Measurements from ENCODE around the gene TRIP10. TPM values are rescaled to one million over a fixed set of nuclear protein-coding genes. Genes with fewer than 3 reads are reported as not detected.

Gene TRIP10
- total and polyA plus RNA-seq, 2 of the 4 experiments (the other 2 are of a cell fraction) = 39.1 to 47.0 TPM

DNA sequence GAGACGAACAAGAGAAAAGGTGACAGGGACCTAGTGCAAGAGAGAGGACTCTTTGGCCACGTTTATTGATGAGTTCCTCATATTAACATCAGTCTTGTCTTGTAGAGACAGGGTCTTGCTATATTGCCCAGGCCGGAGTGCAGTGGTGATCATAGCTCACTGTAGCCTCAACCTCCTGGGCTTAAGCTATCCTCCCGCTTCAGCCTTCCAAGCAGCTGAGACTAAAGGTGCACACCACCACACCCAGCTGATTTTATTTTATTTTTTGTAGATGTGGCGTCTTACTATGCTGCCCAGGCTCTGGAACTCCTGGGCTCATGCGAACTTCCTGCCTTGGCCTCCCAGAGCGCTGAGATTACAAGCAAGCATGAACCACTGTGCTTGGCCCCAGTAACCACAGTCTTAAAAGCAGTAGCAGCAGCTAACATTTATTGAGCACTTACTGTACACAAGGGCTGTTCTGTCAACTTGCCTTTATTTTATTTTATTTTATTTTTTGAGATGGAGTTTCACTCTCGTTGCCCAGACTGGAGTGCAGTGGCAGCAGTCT is 28.8 kb downstream of the TRIP10 start:
- no peak overlapping the region for H3K27ac ChIP-seq (ENCODE audit: insufficient read depth, low read length)
- H3K9ac ChIP-seq (ENCODE audit: low read depth, low read length) = no peak overlapping the region
- dilution Hi-C loops (cut with HindIII; ENCODE audit: low sequenced_read_pairs, unreplicated experiment) (no loop called here), intact Hi-C loops (cut with micrococcal nuclease) (no loop called here), in situ Hi-C loops (cut with MboI; ENCODE audit: low sequenced_read_pairs) (no loop called here)
- H2BK15ac ChIP-seq (ENCODE audit: low read depth, low read length) = no peak overlapping the region
- H3K9me3 ChIP-seq (ENCODE audit: control insufficient read depth, insufficient read depth, low read length) = no peaks in the 10 kb centered on the region
- no peak for ATAC-seq (ENCODE audit: low read depth)
- ChIA-PET POLR2A (ENCODE audit: unreplicated experiment) (no interaction called here), CTCF (no interaction called here)
- no TSS peak for BruUV-seq (replicated peaks)
- H3K4me3 ChIP-seq (ENCODE audit: insufficient read depth, low read depth, low read length) = no peak overlapping the region
- H2AFZ ChIP-seq (replicated peaks; ENCODE audit: low read length, poor library complexity) = no peak overlapping the region
- H2BK120ac ChIP-seq (ENCODE audit: low read depth, low read length) = no peak overlapping the region
- 0 out of 2 replicates have a peak, but pooled peaks cover 5% of the 10 kb centered on the region for H3K9me1 ChIP-seq (ENCODE audit: insufficient read depth, low read length)
- no peaks in the 10 kb centered on the region for H4K20me1 ChIP-seq (ENCODE audit: insufficient read depth, low read length)
- no peak overlapping the region for H2BK20ac ChIP-seq (ENCODE audit: low read depth, low read length)
- H3K56ac ChIP-seq (ENCODE audit: extremely low read depth, insufficient read depth, low read length) = no peak overlapping the region
- H2AK5ac ChIP-seq (ENCODE audit: low read depth, low read length) = no peak overlapping the region
- no peak overlapping the region for H2BK5ac ChIP-seq (ENCODE audit: low read depth, low read length, poor library complexity, severe bottlenecking)
- no peak overlapping the region for H4K91ac ChIP-seq (ENCODE audit: insufficient read depth, low read depth, low read length)
- H3K23ac ChIP-seq (ENCODE audit: low read depth, low read length) = no peak overlapping the region
- no peak overlapping the region for H4K8ac ChIP-seq (ENCODE audit: low read depth in 2 of 2, low read length in 2 of 2)
- H3K4ac ChIP-seq (ENCODE audit: low read depth, low read length) = no peak overlapping the region
- no peak overlapping the region for H3K4me2 ChIP-seq (ENCODE audit: low read depth, low read length)
- TF ChIP-seq FOS (IDR thresholded peaks at IDR 0.05; ENCODE audit: low read depth, low read length) (no peak), NFE2L2 (IDR thresholded peaks at IDR 0.05; ENCODE audit: low read depth, low read length) (no peak), RAD21 (IDR thresholded peaks at IDR 0.05; ENCODE audit: low read length) (no peak), MXI1 (IDR thresholded peaks at IDR 0.05; ENCODE audit: borderline replicate concordance, low read depth, low read length) (no peak)
- no peak for DNase-seq
- no peaks in the 10 kb centered on the region; the same call in 1 of the 2 replicates for H3K27me3 ChIP-seq (ENCODE audit: control insufficient read depth, insufficient read depth, low read length)
- no peaks in the 10 kb centered on the region for H3K36me3 ChIP-seq (ENCODE audit: control insufficient read depth, insufficient read depth, low read length)
- no peak overlapping the region for H4K5ac ChIP-seq (ENCODE audit: low read depth, low read length)
- no peak overlapping the region for H2AK9ac ChIP-seq (replicated peaks; ENCODE audit: low read depth, low read length, poor library complexity)
- no peak overlapping the region for H3K18ac ChIP-seq (ENCODE audit: low read depth, low read length)
- no peaks in the 10 kb centered on the region for H3K4me1 ChIP-seq (ENCODE audit: control insufficient read depth, insufficient read depth, low read length)
- no peak overlapping the region for H3K14ac ChIP-seq (replicated peaks; ENCODE audit: low read depth, low read length)
- 50% methylated on average over 2 of the region's 8 CpGs; no CpG with 5 or more reads in 1 of the 2 experiments for WGBS, 2 experiments (ENCODE audit: extremely low coverage in 2 of 2, insufficient read length in 1 of 2)
- no peaks in the 10 kb centered on the region for H3K79me1 ChIP-seq (ENCODE audit: low read depth in 1 of 2, low read length in 2 of 2)
